Measurements from ENCODE around the gene CARM1. TPM values are rescaled to one million over a fixed set of nuclear protein-coding genes. Genes with fewer than 3 reads are reported as not detected.

Gene CARM1
- total RNA-seq, 6 experiments from 2014 or later, result 67.2 to 82.1 (median 76.8) TPM

- H3K27me3 Mint-ChIP-seq (ENCODE audit: insufficient read depth), result no peaks in the 10 kb centered on the region; the same call in 1 of the 2 replicates
- peaks cover 22% of the 10 kb centered on the region for H3K4me1 Mint-ChIP-seq (ENCODE audit: low read depth)
- peaks cover 5% of the 10 kb centered on the region; the same call in 1 of the 2 replicates for H3K36me3 Mint-ChIP-seq (ENCODE audit: low read depth)
- peak; percentile 92 for DNase-seq
- TF ChIP-seq CTCF (IDR thresholded peaks at IDR 0.05), result no peak
- peak within 1 kb of the TSS; percentile 91 for H3K27ac Mint-ChIP-seq
- no peaks in the 10 kb centered on the region for H3K9me3 Mint-ChIP-seq
- peak within 1 kb of the TSS; percentile 94 for H3K4me3 Mint-ChIP-seq
These were observed 89.1 kb downstream of the CARM1 start, which contains the start of gene SMARCA4 for GRCh38 chr19:10960314-10961072. Gene SMARCA4, plus strand, starts transcription at chr19:10961030. Its CDS starts 23,122 bp downstream, at chr19:10984152.

GRCh38 chr19:10961073-10961860 lies 89.9 kb downstream of the CARM1 start:
- H3K4me1 Mint-ChIP-seq (ENCODE audit: low read depth), result peaks cover 25% of the 10 kb centered on the region
- peak overlapping the region; percentile 91 for H3K27ac Mint-ChIP-seq
- DNase-seq, result no peak
- H3K27me3 Mint-ChIP-seq (ENCODE audit: insufficient read depth), result no peaks in the 10 kb centered on the region; the same call in 1 of the 2 replicates
- peak overlapping the region; percentile 94 for H3K4me3 Mint-ChIP-seq
- H3K9me3 Mint-ChIP-seq, result no peaks in the 10 kb centered on the region
- peaks cover 5% of the 10 kb centered on the region; the same call in 1 of the 2 replicates for H3K36me3 Mint-ChIP-seq (ENCODE audit: low read depth)
- no peak for TF ChIP-seq CTCF (IDR thresholded peaks at IDR 0.05)

DNA sequence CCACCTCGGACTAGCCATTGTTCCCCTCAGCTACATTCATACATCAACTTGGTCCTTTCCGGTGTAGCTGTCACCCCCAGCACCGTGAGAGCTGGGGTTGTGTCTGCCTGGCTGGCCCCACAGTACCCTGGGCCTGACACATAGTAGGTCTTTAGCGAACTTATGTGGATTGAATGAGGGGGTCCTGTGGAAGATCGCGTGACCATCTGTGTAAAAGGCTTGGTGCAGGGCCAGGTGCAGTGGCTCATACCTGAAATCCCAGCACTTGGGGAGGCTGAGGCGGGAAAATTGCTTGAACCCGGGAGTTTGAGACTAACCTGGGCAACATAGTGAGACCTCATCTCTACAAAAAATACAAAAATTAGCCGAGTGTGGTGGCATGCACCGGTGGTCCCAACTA lies 91.5 kb downstream of the CARM1 start:
- DNase-seq, result no peak
- H3K27me3 Mint-ChIP-seq (ENCODE audit: insufficient read depth), result no peaks in the 10 kb centered on the region; the same call in 1 of the 2 replicates
- H3K36me3 Mint-ChIP-seq (ENCODE audit: low read depth), result peaks cover 9% of the 10 kb centered on the region; the same call in 1 of the 2 replicates
- H3K4me1 Mint-ChIP-seq (ENCODE audit: low read depth), result peaks cover 31% of the 10 kb centered on the region
- peak overlapping the region; percentile 94 for H3K4me3 Mint-ChIP-seq
- no peak overlapping the region; the same call in 1 of the 2 replicates for H3K27ac Mint-ChIP-seq
- TF ChIP-seq CTCF (IDR thresholded peaks at IDR 0.05), result no peak
- no peaks in the 10 kb centered on the region for H3K9me3 Mint-ChIP-seq

GRCh38 chr19:10963865-10964264 lies 92.5 kb downstream of the CARM1 start:
- H3K9me3 Mint-ChIP-seq, result no peaks in the 10 kb centered on the region
- H3K4me1 Mint-ChIP-seq (ENCODE audit: low read depth), result peaks cover 39% of the 10 kb centered on the region
- no peak overlapping the region for H3K27ac Mint-ChIP-seq
- TF ChIP-seq CTCF (IDR thresholded peaks at IDR 0.05), result no peak
- peaks cover 9% of the 10 kb centered on the region; the same call in 1 of the 2 replicates for H3K36me3 Mint-ChIP-seq (ENCODE audit: low read depth)
- DNase-seq, result no peak
- H3K27me3 Mint-ChIP-seq (ENCODE audit: insufficient read depth), result peaks cover under 1% of the 10 kb centered on the region; the same call in 1 of the 2 replicates
- no peak overlapping the region; the same call in 1 of the 2 replicates for H3K4me3 Mint-ChIP-seq

- peaks cover 9% of the 10 kb centered on the region; the same call in 1 of the 2 replicates for H3K36me3 Mint-ChIP-seq (ENCODE audit: low read depth)
- no peaks in the 10 kb centered on the region for H3K9me3 Mint-ChIP-seq
- H3K4me3 Mint-ChIP-seq, result no peak overlapping the region
- H3K4me1 Mint-ChIP-seq (ENCODE audit: low read depth), result peaks cover 45% of the 10 kb centered on the region
- H3K27ac Mint-ChIP-seq, result no peak overlapping the region
- DNase-seq, result no peak
- peak; percentile 48; the same call in 1 of the 2 replicates for TF ChIP-seq CTCF (IDR thresholded peaks at IDR 0.05)
- peaks cover 2% of the 10 kb centered on the region; the same call in 1 of the 2 replicates for H3K27me3 Mint-ChIP-seq (ENCODE audit: insufficient read depth)
These were observed 93.5 kb downstream of the CARM1 start for GRCh38 chr19:10964903-10965302.
